Skeletal muscle cell (primary cell): ENCODE results near the gene SUSD2.
"Not testable (repeated sequence)": the region's sequence is repeated elsewhere in the genome, so short reads cannot be mapped to it uniquely, and the experiment has no call there.

Experiments used
- DNase-seq: peaks from one replicate; pipeline ENCODE4 v3.0.0-alpha.2; 2010; ENCODE audit warnings: low read depth
- H3K4me3 ChIP-seq: 2 replicates; pipeline ENCODE4 v1.5.1; 2011; ENCODE audit warnings: low read depth, mild to moderate bottlenecking, control low read depth, low read length, moderate library complexity

SUSD2 gene

DNA sequence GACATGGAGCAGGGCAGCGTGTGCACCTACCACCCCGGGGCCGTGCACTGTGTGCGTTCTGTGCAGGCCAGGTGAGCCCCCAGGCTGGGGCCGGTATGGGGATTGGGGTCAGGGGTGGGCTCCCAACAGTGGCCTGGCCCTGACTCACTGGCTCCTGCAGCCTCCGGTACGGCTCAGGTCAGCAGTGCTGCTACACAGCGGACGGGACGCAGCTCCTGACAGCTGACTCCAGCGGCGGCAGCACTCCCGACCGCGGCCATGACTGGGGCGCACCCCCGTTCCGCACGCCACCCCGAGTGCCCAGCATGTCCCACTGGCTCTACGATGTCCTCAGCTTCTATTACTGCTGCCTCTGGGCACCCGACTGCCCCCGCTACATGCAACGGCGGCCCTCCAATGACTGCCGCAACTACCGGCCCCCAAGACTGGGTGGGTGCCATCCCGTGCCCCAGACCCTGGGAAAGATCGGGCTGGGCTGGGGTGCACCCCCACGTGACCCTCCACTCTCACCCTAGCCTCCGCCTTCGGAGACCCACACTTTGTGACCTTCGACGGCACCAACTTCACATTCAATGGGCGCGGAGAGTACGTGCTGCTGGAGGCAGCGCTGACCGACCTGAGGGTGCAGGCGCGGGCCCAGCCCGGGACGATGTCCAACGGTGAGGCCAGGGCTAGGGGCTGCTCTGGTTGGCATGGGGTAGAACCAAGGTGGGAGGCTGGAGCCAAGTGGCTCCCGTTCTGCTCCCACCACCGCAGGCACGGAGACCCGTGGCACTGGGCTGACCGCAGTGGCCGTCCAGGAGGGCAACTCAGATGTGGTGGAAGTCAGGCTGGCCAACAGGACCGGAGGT lies 4.4 kb downstream of the SUSD2 start:
- H3K4me3 ChIP-seq = no peak overlapping the region
- no peak for DNase-seq

DNA sequence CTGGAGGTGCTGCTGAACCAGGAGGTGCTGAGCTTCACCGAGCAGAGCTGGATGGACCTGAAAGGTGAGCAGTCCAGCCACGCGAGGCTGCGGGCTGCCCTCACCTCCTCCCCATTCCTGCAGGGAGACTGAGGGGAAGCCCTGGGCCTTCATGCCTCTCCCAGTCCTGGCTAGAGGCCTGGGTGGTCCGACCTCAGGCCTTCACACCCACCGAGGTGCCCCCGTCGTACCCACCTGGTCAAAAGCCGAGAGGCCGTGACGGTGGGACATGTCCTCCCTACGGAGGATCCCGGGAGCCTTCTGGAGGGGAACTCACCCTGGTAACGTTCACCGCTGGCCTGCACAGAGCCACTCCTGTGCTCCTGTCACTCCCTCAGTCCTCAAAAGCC lies 5.1 kb downstream of the SUSD2 start:
- DNase-seq = no peak
- H3K4me3 ChIP-seq = no peak overlapping the region

DNA sequence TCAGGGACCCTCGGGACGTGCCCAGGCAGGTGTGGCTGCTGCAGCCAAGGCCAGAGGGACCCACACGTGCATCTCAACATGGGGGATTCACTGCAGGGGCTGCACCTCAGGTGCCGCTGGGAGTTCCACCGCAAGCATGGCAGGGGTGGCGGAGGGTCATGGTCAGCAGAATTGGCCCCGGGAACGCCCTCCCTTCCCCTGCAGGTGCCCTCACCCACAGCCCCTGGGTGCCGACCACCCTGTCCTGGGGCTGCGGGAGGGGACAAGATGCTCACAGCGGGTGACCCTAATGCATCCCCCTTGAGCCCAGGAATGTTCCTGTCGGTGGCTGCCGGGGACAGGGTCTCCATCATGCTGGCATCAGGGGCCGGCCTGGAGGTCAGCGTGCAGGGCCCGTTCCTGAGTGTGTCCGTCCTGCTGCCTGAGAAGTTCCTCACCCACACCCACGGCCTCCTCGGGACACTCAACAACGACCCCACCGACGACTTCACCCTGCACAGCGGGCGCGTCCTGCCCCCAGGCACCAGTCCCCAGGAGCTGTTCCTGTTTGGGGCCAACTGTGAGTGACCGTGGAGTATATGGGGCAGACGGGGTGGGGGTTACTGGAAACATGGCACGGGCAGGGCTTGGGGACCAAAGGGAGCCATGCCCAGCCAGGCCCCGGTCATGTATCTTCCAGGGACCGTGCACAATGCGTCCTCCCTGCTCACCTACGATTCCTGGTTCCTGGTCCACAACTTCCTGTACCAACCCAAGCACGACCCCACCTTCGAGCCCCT lies 5.8 kb downstream of the SUSD2 start:
- DNase-seq = no peak
- no peak overlapping the region for H3K4me3 ChIP-seq

DNA sequence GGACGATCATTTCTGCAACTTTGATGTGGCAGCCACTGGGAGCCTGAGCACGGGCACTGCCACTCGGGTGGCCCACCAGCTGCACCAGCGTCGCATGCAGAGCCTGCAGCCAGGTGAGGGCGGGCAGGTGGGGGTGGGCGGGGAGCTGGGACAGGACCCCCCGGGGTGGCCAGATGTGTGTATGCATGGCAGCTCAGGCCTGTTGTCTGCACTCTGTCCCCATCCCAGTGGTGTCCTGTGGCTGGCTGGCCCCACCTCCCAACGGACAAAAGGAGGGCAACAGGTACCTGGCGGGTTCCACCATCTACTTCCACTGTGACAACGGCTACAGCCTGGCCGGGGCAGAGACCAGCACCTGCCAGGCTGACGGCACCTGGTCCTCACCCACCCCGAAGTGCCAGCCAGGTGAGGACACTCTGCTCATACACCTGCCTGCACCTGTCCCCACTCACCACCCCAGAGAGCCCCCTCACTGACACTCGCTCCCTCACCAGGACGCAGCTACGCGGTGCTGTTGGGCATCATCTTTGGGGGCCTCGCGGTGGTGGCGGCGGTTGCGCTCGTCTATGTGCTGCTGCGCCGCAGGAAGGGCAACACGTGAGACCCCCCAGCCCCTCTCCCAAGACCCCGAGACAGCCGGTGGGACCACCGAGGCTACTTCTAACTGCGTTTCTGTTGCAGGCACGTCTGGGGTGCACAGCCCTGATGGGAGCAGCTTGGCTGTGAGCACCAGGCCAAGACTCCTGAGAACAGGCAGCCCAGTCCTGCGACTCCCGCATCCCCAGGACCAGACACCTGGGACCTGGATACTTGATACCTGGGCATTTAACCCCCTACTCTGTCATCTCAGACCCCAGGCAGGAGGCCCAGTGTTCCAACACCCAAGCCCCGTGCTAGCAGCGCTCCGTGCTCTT lies 6.7 kb downstream of the SUSD2 start:
- no peak for DNase-seq
- no peak overlapping the region for H3K4me3 ChIP-seq

DNA sequence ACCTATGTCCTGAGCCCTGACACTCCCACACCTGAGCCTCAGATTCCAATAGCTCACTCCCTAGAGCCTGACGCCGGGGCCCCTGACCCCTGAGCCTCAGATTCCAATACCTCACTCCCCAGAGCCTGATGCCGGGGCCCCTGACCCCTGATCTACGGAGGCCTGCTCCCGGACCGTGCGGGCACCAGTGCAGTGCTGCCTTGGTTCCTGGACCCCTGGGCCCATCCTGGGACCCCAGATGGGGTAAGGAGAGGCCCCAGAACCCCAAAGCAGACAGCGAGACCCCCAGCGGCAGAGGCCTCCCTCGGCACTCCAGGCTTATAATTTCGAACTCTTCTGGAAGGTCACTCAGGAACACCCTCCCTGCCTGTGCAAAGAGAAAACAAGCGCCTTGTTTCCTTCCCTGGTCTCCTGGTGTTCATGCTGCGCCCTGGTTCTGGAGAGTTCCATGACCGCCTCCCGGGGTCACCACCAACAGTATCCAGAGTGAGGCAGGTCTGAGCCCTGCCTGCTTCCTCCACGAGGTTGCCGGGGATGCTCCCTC lies 7.5 kb downstream of the SUSD2 start:
- DNase-seq = no peak
- H3K4me3 ChIP-seq = no peak overlapping the region

DNA sequence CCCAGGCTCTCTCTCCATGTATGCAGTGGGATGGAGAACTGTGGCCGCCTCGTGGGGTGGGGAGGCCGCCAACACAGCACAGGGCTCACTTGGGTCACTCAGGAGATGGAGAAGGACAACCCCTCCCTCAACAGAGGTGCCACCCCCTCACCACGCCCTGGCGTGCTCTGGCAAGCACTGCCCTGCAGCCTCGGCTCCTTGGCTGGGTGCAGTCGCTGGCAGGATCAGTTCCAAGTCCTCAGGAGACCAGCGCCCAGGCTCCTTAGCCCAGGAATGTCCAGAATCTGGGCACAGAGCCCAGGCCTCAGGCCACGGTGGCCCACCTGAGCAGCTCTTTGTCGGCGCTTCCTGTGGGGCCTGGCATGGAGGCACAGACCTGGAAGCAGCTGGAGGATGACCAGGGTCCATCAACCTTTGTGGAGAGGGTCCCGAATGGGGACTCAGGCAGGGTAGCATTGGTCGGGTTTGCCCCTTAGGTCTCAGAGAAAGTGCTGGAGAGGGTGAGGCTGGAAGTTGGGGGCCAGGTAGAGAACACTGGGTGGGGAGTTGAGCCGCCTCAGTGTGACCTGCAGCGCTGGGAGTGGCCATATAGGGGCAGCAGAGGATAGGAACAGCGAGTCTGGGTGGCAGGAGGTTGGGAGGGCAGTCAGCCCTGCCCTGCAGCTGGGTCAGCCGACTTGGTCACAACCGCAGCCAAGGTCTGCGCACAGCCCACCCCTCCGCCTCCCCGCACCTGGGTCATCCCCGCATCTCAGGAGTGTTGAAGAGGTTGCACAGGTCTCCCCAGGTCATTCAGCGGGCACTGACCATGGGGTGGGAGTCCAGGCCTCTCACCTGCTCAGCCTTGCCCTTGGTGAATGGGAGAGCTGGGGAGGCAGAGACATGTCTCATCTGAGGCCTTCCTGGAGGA lies 8.2 kb downstream of the SUSD2 start:
- no peak for DNase-seq
- H3K4me3 ChIP-seq = no peak overlapping the region

DNA sequence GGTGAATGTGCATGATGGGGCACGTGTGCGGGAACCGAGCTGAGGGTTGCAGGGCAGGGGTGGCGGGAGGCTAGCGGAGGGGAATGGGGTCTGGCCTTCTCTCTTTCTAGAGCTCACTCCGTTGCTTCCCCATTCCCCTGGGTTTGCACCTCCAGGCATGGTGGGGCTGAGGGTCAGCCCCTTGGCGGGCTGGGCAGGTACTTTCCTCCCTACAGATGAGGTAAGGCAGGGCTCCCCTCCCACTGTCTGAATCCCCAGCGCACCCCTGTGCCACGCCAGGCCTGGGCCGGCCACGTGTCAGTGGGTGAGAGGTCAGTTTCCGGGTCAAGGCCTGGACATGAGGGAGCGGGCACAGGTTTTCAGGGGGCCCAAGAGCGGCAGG lies 8.9 kb downstream of the SUSD2 start:
- no peak overlapping the region for H3K4me3 ChIP-seq
- no peak for DNase-seq

DNA sequence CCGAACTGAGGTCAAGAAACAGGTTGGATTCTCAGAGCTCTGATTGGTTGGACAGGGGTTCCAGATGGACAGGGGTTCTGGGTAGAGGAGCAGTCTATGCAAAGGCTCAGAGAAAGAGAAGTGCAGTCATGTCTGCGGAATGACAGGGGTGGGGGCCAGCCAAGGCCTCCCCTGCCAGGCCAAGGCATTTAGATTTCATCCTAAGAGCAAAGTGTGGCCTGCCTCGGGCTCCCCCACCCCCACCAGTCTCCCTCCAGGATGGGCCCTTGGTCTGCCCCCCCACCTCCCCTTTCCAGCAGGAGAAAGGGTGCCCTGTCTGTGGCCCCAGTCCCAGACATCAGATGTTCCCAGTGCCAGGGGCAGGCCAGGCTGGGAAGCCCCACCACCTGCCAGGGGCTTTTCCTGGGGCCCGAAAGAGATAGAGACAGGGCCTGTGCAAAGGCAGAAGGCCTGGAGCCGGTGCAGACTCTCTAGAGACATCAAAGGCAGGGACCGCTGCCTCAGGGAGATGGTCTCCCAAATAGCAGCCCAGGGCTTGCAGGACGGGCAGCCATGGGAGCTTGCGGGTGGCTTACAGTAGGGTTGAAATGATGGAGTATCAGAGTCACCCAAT lies 9.4 kb downstream of the SUSD2 start:
- no peak overlapping the region for H3K4me3 ChIP-seq
- DNase-seq = no peak

DNA sequence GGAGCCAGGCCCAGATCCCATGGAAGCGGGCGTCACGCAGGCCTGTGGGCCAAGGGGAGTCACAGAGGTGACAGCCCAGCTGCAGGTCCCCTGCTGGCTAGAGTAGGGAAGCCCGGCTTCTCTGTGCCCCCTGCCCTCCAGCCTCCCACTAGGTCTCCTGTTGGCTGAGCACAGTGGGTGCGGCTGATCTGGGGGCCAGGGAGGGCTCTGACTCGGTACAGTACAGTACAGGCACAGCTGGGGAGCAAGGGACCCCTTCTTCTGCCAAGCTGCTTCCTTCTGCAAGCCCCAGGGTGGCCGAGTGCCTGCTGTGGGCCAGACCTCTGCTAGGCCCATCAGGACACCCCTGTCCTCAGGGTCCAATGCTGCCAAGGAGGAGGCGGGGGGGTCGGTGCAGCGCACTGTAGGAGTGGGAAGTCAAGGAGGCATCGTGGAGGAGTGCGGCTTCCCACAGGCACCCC lies 10.1 kb downstream of the SUSD2 start:
- H3K4me3 ChIP-seq = no peak overlapping the region

DNA sequence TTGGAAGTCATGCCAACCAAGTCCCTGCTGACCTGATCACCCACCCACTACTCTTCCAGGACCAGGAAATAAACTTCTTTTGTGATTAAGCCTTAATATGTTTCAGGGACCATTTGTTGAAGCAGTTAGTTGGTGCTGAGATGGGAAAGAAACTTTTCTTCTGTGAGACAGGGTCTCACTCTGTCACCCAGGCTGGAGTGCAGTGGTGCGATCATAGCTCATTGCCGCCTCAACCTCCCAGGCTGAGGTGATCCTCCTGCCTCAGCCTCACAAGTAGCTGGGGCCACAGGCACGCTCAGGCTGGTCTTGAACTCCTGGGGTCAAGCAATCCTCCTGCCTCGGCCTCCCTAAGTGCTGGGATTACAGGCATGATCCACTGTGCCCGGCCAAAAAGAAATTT lies 10.6 kb downstream of the SUSD2 start:
- no peak for DNase-seq
- no peak overlapping the region for H3K4me3 ChIP-seq

More for the DNA sequence above, 10.1 kb downstream of the SUSD2 start:
- no peak for DNase-seq

DNA sequence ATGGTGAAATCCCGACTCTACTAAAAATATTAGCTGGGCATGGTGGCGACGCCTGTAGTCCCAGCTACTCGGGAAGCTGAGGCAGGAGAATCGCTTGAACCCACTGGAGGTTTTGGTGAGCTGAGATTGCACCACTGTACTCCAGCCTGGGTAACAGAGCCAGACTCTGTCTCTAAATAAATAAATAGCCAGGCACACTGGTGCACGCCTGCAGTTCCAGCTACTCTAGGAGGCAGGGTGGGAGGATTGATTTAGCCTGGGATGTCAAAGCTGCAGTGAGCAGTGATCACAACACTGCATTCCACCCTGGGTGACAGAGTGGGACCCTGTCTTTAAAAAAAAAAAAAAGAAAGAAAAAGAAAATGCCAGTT lies 17.4 kb downstream of the SUSD2 start:
- DNase-seq = no peak
- H3K4me3 ChIP-seq = no peak overlapping the region

DNA sequence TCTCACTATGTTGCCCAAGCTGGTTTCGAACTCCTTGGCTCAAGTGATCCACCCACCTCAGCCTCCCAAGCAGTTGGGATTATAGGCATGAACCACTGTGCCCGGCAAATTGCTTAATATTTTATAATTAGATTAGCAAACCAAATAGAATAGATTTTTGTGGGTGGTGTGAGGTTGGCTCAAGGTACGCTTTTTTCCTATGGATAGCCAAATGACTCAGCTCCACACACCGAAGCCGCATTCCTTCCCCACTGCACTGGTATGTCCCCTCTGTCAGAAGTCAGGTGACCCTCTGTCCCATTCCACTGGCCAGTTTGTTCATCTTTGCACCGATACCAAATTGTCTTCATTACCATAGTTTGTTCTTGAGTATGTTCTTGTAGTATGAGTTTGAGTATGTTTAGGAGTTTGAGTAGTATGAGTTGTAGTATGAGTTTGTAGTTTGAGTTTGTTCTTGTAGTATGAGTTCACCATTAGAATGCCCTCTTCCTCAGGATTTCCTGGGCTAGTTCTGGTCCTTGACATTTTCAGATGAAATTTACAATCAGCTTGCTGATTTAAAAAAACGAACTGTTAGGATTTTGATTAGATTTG lies 19.4 kb downstream of the SUSD2 start:
- no peak overlapping the region for H3K4me3 ChIP-seq
- DNase-seq = no peak

DNA sequence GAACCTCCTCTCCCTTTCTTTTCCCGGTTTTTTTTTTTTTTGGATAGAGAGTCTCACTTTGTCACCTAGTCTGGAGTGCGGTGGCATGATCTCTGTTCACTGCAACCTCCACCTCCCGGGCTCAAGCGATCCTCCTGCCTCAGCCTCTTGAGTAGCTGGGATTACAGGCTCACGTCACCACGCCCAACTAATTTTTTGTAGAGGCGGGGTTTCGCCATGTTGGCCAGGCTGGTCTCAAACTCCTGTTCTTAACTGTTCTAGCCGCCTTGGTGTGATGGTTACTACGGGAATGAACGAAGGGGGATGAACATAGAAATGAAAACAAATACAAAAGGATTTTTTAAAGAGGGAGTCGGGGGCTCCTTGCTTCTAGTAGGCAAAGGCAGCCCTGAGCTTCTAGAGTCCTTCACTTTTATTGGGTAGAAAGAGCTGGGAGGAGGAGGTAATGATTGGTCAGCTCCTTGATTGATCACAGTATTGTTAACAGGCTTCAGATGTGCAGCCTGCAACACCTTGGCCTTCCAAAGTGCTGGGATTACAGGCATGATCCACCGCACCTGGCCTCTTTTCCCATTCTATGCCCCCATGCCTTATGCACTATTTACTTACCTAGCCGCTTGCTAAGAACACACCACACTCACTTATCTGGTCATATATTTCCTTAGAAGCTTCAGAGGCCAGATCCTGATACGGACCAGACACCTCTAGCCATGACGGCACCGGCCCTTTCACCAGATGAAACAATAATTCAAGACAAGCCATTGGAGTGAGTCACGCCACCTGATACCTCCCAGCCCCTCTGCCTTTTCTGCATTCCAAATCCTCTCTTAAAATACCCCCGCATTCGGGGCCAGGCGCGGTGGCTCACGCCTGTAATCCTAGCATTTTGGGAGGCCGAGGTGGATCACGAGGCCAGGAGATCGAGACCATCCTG lies 20.7 kb downstream of the SUSD2 start:
- no peak overlapping the region for H3K4me3 ChIP-seq
- DNase-seq = no peak

DNA sequence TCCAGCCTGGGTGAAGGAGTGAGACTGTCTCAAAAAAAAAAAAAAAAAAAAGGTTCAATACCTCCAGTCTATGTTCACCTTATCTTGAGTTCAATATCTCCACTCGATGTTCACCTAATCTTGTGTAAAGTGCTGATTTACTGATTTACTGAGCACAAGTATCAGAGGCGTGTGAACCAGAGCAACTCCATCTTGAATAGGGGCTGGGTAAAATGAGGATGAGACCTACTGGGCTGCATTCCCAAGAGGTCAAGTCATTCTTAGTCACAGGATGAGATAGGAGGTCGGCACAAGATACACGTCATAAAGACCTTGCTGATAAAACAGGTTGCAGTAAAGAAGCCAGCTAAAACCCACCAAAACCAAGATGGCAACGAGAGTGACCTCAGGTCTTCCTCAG lies 22.6 kb downstream of the SUSD2 start:
- H3K4me3 ChIP-seq, DNase-seq: not testable (repeated sequence)

DNA sequence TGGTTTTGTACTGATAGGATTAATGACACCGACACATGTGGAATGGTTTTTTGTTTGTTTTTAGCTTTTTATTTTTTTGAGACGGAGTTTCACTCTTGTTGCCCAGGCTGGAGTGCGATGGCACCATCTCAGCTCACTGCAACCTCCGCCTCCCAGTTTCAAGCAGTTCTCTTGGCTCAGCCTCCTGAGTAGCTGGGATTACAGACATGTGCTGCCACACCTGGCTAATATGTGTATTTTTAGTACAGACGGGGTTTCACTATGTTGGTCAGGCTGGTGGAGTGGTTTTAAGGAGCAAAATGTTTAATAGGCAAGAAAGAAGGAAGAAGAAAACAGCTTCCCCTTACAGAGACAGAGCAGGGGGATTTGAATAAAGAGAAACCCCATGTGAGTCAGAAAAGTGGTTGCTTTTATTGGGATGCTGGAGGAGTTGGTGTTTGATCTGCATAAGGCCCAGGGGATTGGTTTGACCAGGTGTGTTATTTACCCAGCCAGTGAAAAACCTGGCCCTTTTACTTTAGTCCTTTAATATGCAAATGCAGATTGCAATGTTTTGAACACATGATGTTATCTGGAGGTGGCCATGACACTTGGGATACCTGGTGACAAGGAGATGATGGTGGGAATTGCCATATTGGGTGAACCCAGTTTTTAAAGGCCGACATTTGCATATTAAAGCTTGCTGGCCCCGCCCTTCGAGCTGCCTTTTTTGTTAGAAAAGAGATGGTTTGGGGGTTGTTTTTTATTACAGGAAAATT lies 24.3 kb downstream of the SUSD2 start:
- no peak for DNase-seq
- no peak overlapping the region for H3K4me3 ChIP-seq
